Mesothelial cell of epicardium (in vitro differentiated cells): ENCODE measurements around the gene GATA1. TPM values are rescaled to one million over a fixed set of nuclear protein-coding genes. Genes with fewer than 3 reads are reported as not detected.

ENCODE experiments used
- DNase-seq, 2 experiments: peaks; one replicate each; pipeline ENCODE4 v3.0.0; 2021; ENCODE audit warnings: low spot score in 2 of 2; ENCODE audit not compliant: unreplicated experiment in 2 of 2
- H3K27ac Mint-ChIP-seq: 2 replicates; pipeline ENCODE4 v1.8.0; 2021; ENCODE audit warnings: mixed read lengths
- H3K27me3 Mint-ChIP-seq: 2 replicates; pipeline ENCODE4 v1.8.0; 2021; ENCODE audit warnings: low read depth, mixed read lengths
- H3K36me3 Mint-ChIP-seq: 2 replicates; pipeline ENCODE4 v1.8.0; 2021; ENCODE audit warnings: mixed read lengths
- H3K4me1 Mint-ChIP-seq: 2 replicates; pipeline ENCODE4 v1.8.0; 2021; ENCODE audit warnings: mixed read lengths
- H3K4me3 Mint-ChIP-seq: 2 replicates; pipeline ENCODE4 v1.8.0; 2021; ENCODE audit warnings: mild to moderate bottlenecking, moderate library complexity, mixed read lengths
- H3K9me3 Mint-ChIP-seq: 2 replicates; pipeline ENCODE4 v1.8.0; 2021; ENCODE audit warnings: mixed read lengths
- CTCF ChIP-seq: fragments of 200-600 bp; sonication (generic); IDR thresholded peaks from one replicate; pipeline ENCODE4 v1.5.0; 2021; ENCODE audit warnings: antibody characterized with exemption; ENCODE audit not compliant: unreplicated experiment
- total RNA-seq: library from RNA; stranded (reverse); gene quantifications from 3 replicates; pipeline ENCODE4 v1.2.1, GENCODE V29; 2021

The GATA1 gene
- total RNA-seq, 1 donor from 2014 or later, result not detected

- Mint-ChIP-seq H3K36me3 (peaks cover 24% of the 10 kb centered on the region), H3K4me3 (no peak within 1 kb of the TSS), H3K27ac (no peak within 1 kb of the TSS), H3K4me1 (no peaks in the 10 kb centered on the region), H3K9me3 (peaks cover 10% of the 10 kb centered on the region), H3K27me3 (peaks cover 13% of the 10 kb centered on the region)
- TF ChIP-seq CTCF, result no peak
- DNase-seq, result no peak
Observed at GRCh38 chrX:48826135-48826875, 39.9 kb downstream of the GATA1 start, which contains the start of gene ERAS. TSS of gene ERAS (plus strand) at chrX:48826513. CDS start at chrX:48829124, 2,611 bp downstream.

GRCh38 chrX:48826876-48827653, 40.7 kb downstream of the GATA1 start:
- Mint-ChIP-seq H3K27me3 (peaks cover 17% of the 10 kb centered on the region), H3K27ac (no peak overlapping the region), H3K36me3 (peaks cover 24% of the 10 kb centered on the region), H3K9me3 (peaks cover 10% of the 10 kb centered on the region), H3K4me1 (no peaks in the 10 kb centered on the region), H3K4me3 (no peak overlapping the region)
- DNase-seq, result no peak
- no peak for TF ChIP-seq CTCF

GRCh38 chrX:48827654-48827968, 41.2 kb downstream of the GATA1 start:
- Mint-ChIP-seq H3K36me3 (peaks cover 24% of the 10 kb centered on the region), H3K9me3 (peaks cover 11% of the 10 kb centered on the region), H3K27ac (no peak overlapping the region), H3K27me3 (peaks cover 22% of the 10 kb centered on the region), H3K4me3 (no peak overlapping the region), H3K4me1 (no peaks in the 10 kb centered on the region)
- no peak for TF ChIP-seq CTCF
- DNase-seq, result no peak

- TF ChIP-seq CTCF, result no peak
- Mint-ChIP-seq H3K9me3 (peaks cover 13% of the 10 kb centered on the region), H3K4me3 (no peak overlapping the region), H3K27ac (no peak overlapping the region), H3K36me3 (peaks cover 23% of the 10 kb centered on the region), H3K27me3 (peaks cover 37% of the 10 kb centered on the region), H3K4me1 (peaks cover 8% of the 10 kb centered on the region)
- DNase-seq, result no peak
Observed at GRCh38 chrX:48829016-48829735, 42.8 kb downstream of the GATA1 start.

- H3K36me3 Mint-ChIP-seq, result peaks cover 9% of the 10 kb centered on the region
- no peak overlapping the region for H3K27ac Mint-ChIP-seq
- H3K4me1 Mint-ChIP-seq, result peaks cover 18% of the 10 kb centered on the region
- DNase-seq, result no peak
- peaks cover 53% of the 10 kb centered on the region for H3K27me3 Mint-ChIP-seq
- no peak overlapping the region for H3K4me3 Mint-ChIP-seq
- H3K9me3 Mint-ChIP-seq, result peaks cover 14% of the 10 kb centered on the region
- no peak for TF ChIP-seq CTCF
Observed at GRCh38 chrX:48831136-48831908, 44.9 kb downstream of the GATA1 start.
